Measurements from ENCODE around the gene GSG1L. TPM values are rescaled to one million over a fixed set of nuclear protein-coding genes. Genes with fewer than 3 reads are reported as not detected.

Gene GSG1L
- polyA plus RNA-seq, 1 donor (not counting 4 experiments of a cell fraction or from before 2014, with no cell fraction given), result not detected

DNA sequence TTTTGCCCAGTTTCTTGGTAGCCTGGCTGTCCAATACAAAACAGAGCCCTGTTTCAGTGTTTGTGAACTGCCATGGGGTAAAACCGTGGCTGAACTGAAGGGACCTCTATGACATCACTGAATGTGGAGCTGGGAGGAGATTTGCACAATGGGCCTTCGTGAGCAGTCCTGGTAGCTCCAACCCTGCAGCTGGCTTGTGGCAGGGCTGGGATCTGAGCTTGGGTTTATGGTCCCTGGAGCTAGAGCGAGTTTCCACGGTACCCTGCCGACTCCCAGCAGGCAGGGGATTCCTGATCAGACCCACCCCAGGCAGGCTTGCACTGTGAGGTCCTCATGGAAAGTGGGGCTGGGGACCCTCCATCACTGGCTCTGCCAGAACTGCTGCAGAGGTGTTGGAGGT lies 247.0 kb downstream of the GSG1L start:
- no peak overlapping the region for H2AFZ ChIP-seq (ENCODE audit: control insufficient read depth, low read length)
- peaks cover 5% of the 10 kb centered on the region for H3K27me3 ChIP-seq (ENCODE audit: control insufficient read depth, extremely low read depth, insufficient read depth, low read length)
- H3K9ac ChIP-seq (ENCODE audit: control insufficient read depth, extremely low read depth, insufficient read depth, low read length), result no peak overlapping the region
- dilution Hi-C loops (cut with MboI; ENCODE audit: extremely low pct_ligation_motif_present, low sequenced_read_pairs), result no loop called here
- TF ChIP-seq, protein P1, sequence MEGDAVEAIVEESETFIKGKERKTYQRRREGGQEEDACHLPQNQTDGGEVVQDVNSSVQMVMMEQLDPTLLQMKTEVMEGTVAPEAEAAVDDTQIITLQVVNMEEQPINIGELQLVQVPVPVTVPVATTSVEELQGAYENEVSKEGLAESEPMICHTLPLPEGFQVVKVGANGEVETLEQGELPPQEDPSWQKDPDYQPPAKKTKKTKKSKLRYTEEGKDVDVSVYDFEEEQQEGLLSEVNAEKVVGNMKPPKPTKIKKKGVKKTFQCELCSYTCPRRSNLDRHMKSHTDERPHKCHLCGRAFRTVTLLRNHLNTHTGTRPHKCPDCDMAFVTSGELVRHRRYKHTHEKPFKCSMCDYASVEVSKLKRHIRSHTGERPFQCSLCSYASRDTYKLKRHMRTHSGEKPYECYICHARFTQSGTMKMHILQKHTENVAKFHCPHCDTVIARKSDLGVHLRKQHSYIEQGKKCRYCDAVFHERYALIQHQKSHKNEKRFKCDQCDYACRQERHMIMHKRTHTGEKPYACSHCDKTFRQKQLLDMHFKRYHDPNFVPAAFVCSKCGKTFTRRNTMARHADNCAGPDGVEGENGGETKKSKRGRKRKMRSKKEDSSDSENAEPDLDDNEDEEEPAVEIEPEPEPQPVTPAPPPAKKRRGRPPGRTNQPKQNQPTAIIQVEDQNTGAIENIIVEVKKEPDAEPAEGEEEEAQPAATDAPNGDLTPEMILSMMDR (optimal IDR thresholded peaks at IDR 0.05 in 1 of 3, IDR thresholded peaks at IDR 0.05 in 1 of 3, conservative IDR thresholded peaks at IDR 0.05 in 1 of 3; ENCODE audit: extremely low read depth in 1 of 3, insufficient read depth in 2 of 3, low read length in 3 of 3), result no peak
- no peak for TF ChIP-seq EZH2 (IDR thresholded peaks at IDR 0.05; ENCODE audit: low read length)
- FAIRE-seq (no peak), DNase-seq (ENCODE audit: low read depth, low spot score) (no peak)
- no peak overlapping the region for H3K27ac ChIP-seq (ENCODE audit: control insufficient read depth, insufficient read depth, low read length)
- H4K20me1 ChIP-seq (ENCODE audit: control insufficient read depth, extremely low read depth, insufficient read depth, low read length), result no peaks in the 10 kb centered on the region
- no peaks in the 10 kb centered on the region for H3K9me3 ChIP-seq (ENCODE audit: control insufficient read depth, low read depth, low read length)
- no peaks in the 10 kb centered on the region for H3K36me3 ChIP-seq (ENCODE audit: control insufficient read depth in 2 of 2, extremely low read depth in 1 of 2, insufficient read depth in 2 of 2, low read length in 2 of 2)
- no peak overlapping the region for H3K4me3 ChIP-seq (ENCODE audit: control insufficient read depth in 2 of 3, extremely low read depth in 1 of 3, insufficient read depth in 2 of 3, low read depth in 1 of 3, low read length in 3 of 3)
- no peaks in the 10 kb centered on the region for H3K4me1 ChIP-seq (ENCODE audit: control insufficient read depth, extremely low read depth, insufficient read depth, low read length)
- H3K79me2 ChIP-seq (ENCODE audit: control insufficient read depth, insufficient read depth, low read length), result no peaks in the 10 kb centered on the region
- no peaks in the 10 kb centered on the region for H3K9me1 ChIP-seq (ENCODE audit: control insufficient read depth, extremely low read depth, insufficient read depth, low read length)
- no peak overlapping the region for H3K4me2 ChIP-seq (ENCODE audit: control insufficient read depth, extremely low read depth, insufficient read depth, low read depth, low read length)

DNA sequence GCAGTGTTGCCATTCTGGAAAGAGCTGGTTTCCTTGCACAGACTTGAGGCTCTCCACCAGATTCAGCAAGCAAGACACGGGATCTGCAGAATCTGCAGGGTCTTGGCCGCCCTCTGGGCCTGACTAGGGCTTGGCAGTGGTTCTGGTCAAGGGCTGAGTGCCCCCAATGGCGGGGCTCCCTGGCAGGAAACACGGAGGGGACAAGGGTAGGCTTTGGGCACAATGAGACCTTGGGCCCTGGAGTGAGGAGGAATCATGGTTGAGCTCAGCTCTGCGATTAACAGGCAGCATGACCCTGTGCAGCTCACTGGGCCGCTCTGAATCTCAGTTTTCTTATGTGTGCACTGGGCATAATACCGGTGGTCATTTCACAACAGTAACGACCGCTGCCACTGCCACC lies 249.9 kb downstream of the GSG1L start:
- Histone ChIP-seq H4K20me1 (ENCODE audit: control insufficient read depth, extremely low read depth, insufficient read depth, low read length) (no peaks in the 10 kb centered on the region), H3K79me2 (ENCODE audit: control insufficient read depth, insufficient read depth, low read length) (no peaks in the 10 kb centered on the region), H2AFZ (ENCODE audit: control insufficient read depth, low read length) (no peak overlapping the region), H3K4me2 (ENCODE audit: control insufficient read depth, extremely low read depth, insufficient read depth, low read depth, low read length) (no peak overlapping the region), H3K9me3 (ENCODE audit: control insufficient read depth, low read depth, low read length) (no peaks in the 10 kb centered on the region), H3K27ac (ENCODE audit: control insufficient read depth, insufficient read depth, low read length) (no peak overlapping the region), H3K27me3 (ENCODE audit: control insufficient read depth, extremely low read depth, insufficient read depth, low read length) (peaks cover 5% of the 10 kb centered on the region), H3K4me3 (ENCODE audit: control insufficient read depth in 2 of 3, extremely low read depth in 1 of 3, insufficient read depth in 2 of 3, low read depth in 1 of 3, low read length in 3 of 3) (no peak overlapping the region), H3K36me3 (ENCODE audit: control insufficient read depth in 2 of 2, extremely low read depth in 1 of 2, insufficient read depth in 2 of 2, low read length in 2 of 2) (no peaks in the 10 kb centered on the region), H3K9me1 (ENCODE audit: control insufficient read depth, extremely low read depth, insufficient read depth, low read length) (no peaks in the 10 kb centered on the region), H3K9ac (ENCODE audit: control insufficient read depth, extremely low read depth, insufficient read depth, low read length) (no peak overlapping the region), H3K4me1 (ENCODE audit: control insufficient read depth, extremely low read depth, insufficient read depth, low read length) (no peaks in the 10 kb centered on the region)
- FAIRE-seq (no peak), DNase-seq (ENCODE audit: low read depth, low spot score) (no peak)
- dilution Hi-C loops (cut with MboI; ENCODE audit: extremely low pct_ligation_motif_present, low sequenced_read_pairs), result no loop called here
- TF ChIP-seq, protein P1 (optimal IDR thresholded peaks at IDR 0.05 in 1 of 3, IDR thresholded peaks at IDR 0.05 in 1 of 3, conservative IDR thresholded peaks at IDR 0.05 in 1 of 3; ENCODE audit: extremely low read depth in 1 of 3, insufficient read depth in 2 of 3, low read length in 3 of 3), result no peak
- no peak for TF ChIP-seq EZH2 (IDR thresholded peaks at IDR 0.05; ENCODE audit: low read length)

All from keratinocyte (primary cell).